Fibroblast of skin of abdomen (primary cell): ENCODE data around the gene RPAIN.
A peak's percentile ranks its signal among the peaks of the same experiment; 100 is the strongest.
"Not testable (repeated sequence)": the region's sequence is repeated elsewhere in the genome, so short reads cannot be mapped to it uniquely, and the experiment has no call there.

Experiments used
- DNase-seq: peaks from one replicate; pipeline ENCODE4 v3.0.0-alpha.2; 2013

RPAIN gene

GRCh38 chr17:5430413-5430999, 10.5 kb downstream of the RPAIN start:
- no peak for DNase-seq

GRCh38 chr17:5431234-5431633, 11.3 kb downstream of the RPAIN start:
- not testable (repeated sequence) for DNase-seq

GRCh38 chr17:5431949-5432556, 12.1 kb downstream of the RPAIN start:
- DNase-seq = no peak

- DNase-seq = no peak
Observed at GRCh38 chr17:5434984-5435383, 15.0 kb downstream of the RPAIN start.

GRCh38 chr17:5435781-5436315, 15.9 kb downstream of the RPAIN start:
- not testable (repeated sequence) for DNase-seq

GRCh38 chr17:5437721-5438317, 17.8 kb downstream of the RPAIN start:
- DNase-seq = peak; percentile 35

GRCh38 chr17:5438716-5439445, 18.9 kb downstream of the RPAIN start, which contains the start of gene C1QBP:
Gene C1QBP (minus strand): TSS chr17:5439155. CDS start chr17:5439073, 82 bp downstream.
- peak; percentile 87 for DNase-seq

- no peak for DNase-seq
Observed at GRCh38 chr17:5439446-5439764, 19.4 kb downstream of the RPAIN start.

GRCh38 chr17:5443728-5444127, 23.7 kb downstream of the RPAIN start:
- no peak for DNase-seq

- no peak for DNase-seq
Observed at GRCh38 chr17:5444209-5444608, 24.2 kb downstream of the RPAIN start.

- no peak for DNase-seq
Observed at GRCh38 chr17:5446786-5447185, 26.8 kb downstream of the RPAIN start.

GRCh38 chr17:5464717-5465507, 44.9 kb downstream of the RPAIN start:
- DNase-seq = no peak

GRCh38 chr17:5466295-5466694, 46.3 kb downstream of the RPAIN start:
- DNase-seq = no peak

GRCh38 chr17:5467416-5467815, 47.4 kb downstream of the RPAIN start:
- no peak for DNase-seq

GRCh38 chr17:5468075-5468473, 48.1 kb downstream of the RPAIN start:
- DNase-seq = no peak

GRCh38 chr17:5472511-5472910, 52.5 kb downstream of the RPAIN start:
- DNase-seq = no peak

GRCh38 chr17:5473906-5474305, 53.9 kb downstream of the RPAIN start:
- DNase-seq = no peak

- no peak for DNase-seq
Observed at GRCh38 chr17:5478992-5479391, 59.0 kb downstream of the RPAIN start.

- DNase-seq = no peak
Observed at GRCh38 chr17:5480962-5481361, 61.0 kb downstream of the RPAIN start.

- DNase-seq = no peak
Observed at GRCh38 chr17:5481451-5481850, 61.5 kb downstream of the RPAIN start.
